ENCODE measurements around the gene COX15. TPM values are rescaled to one million over a fixed set of nuclear protein-coding genes. Genes with fewer than 3 reads are reported as not detected.

COX15 gene
- total and polyA plus RNA-seq, 2 donors (not counting 1 experiment from before 2014, with no cell fraction given): 26.4 to 43.9 TPM

- Histone ChIP-seq H3K27me3 (ENCODE audit: control insufficient read depth, insufficient read depth, low read length) (no peaks in the 10 kb centered on the region), H3K36me3 (ENCODE audit: control insufficient read depth, insufficient read depth, low read length) (no peaks in the 10 kb centered on the region), H3K4me3 (replicated peaks in 1 of 4; ENCODE audit: control extremely low read depth in 1 of 4, insufficient read depth in 1 of 4, low read depth in 3 of 4, low read length in 4 of 4) (peak overlapping the region; percentile 22 to 97 (median 58)), H3K4me1 (ENCODE audit: control insufficient read depth, extremely low read depth, insufficient read depth, low read length) (peaks cover 5% of the 10 kb centered on the region), H3K27ac (ENCODE audit: insufficient read depth, low read length) (no peak overlapping the region), H3K9ac (ENCODE audit: insufficient read depth, low read length) (no peak overlapping the region), H3K4me2 (ENCODE audit: extremely low read depth, insufficient read depth, low read length) (peak overlapping the region; percentile 70), H3K9me3 (ENCODE audit: control insufficient read depth, insufficient read depth, low read depth, low read length) (no peaks in the 10 kb centered on the region), H3K79me2 (ENCODE audit: control insufficient read depth, insufficient read depth, low read length) (peaks cover 14% of the 10 kb centered on the region), H2AFZ (ENCODE audit: low read length) (no peak overlapping the region), H4K20me1 (ENCODE audit: control insufficient read depth, extremely low read depth, insufficient read depth, low read length) (no peaks in the 10 kb centered on the region)
- peak; percentile 31 to 36 for DNase-seq (ENCODE audit: low read depth in 2 of 2)
- no peak for TF ChIP-seq CTCF (conservative IDR thresholded peaks at IDR 0.05 in 1 of 2, IDR thresholded peaks at IDR 0.05 in 1 of 2; ENCODE audit: low read depth in 1 of 2, low read length in 2 of 2)
- TF ChIP-seq EZH2 (IDR thresholded peaks at IDR 0.05; ENCODE audit: low read length, missing control alignments): no peak
These were observed 1.4 kb upstream of the COX15 start for GRCh38 chr10:99733366-99733765.

- Histone ChIP-seq H3K79me2 (ENCODE audit: control insufficient read depth, insufficient read depth, low read length) (peaks cover 14% of the 10 kb centered on the region), H3K9ac (ENCODE audit: insufficient read depth, low read length) (peak overlapping the region; percentile 83)
These were observed 458 bp downstream of the COX15 start for GRCh38 chr10:99731306-99732032.

GRCh38 chr10:99730026-99730425, 1.9 kb downstream of the COX15 start:
- no peak overlapping the region for H3K9ac ChIP-seq (ENCODE audit: insufficient read depth, low read length)
- no peak overlapping the region for H3K27ac ChIP-seq (ENCODE audit: insufficient read depth, low read length)
- H3K4me2 ChIP-seq (ENCODE audit: extremely low read depth, insufficient read depth, low read length): no peak overlapping the region
- no peaks in the 10 kb centered on the region for H3K27me3 ChIP-seq (ENCODE audit: control insufficient read depth, insufficient read depth, low read length)
- TF ChIP-seq EZH2 (IDR thresholded peaks at IDR 0.05; ENCODE audit: low read length, missing control alignments) (no peak), CTCF (conservative IDR thresholded peaks at IDR 0.05 in 1 of 2, IDR thresholded peaks at IDR 0.05 in 1 of 2; ENCODE audit: low read depth in 1 of 2, low read length in 2 of 2) (no peak)
- peak in 1 of 2 donors; percentile 65 for DNase-seq (ENCODE audit: low read depth in 2 of 2)
- H3K9me3 ChIP-seq (ENCODE audit: control insufficient read depth, insufficient read depth, low read depth, low read length): no peaks in the 10 kb centered on the region
- H3K4me1 ChIP-seq (ENCODE audit: control insufficient read depth, extremely low read depth, insufficient read depth, low read length): peaks cover 5% of the 10 kb centered on the region
- H4K20me1 ChIP-seq (ENCODE audit: control insufficient read depth, extremely low read depth, insufficient read depth, low read length): no peaks in the 10 kb centered on the region
- no peak overlapping the region for H2AFZ ChIP-seq (ENCODE audit: low read length)
- H3K4me3 ChIP-seq (replicated peaks in 1 of 4; ENCODE audit: control extremely low read depth in 1 of 4, insufficient read depth in 1 of 4, low read depth in 3 of 4, low read length in 4 of 4): no peak overlapping the region
- H3K79me2 ChIP-seq (ENCODE audit: control insufficient read depth, insufficient read depth, low read length): peaks cover 14% of the 10 kb centered on the region
- H3K36me3 ChIP-seq (ENCODE audit: control insufficient read depth, insufficient read depth, low read length): peaks cover 7% of the 10 kb centered on the region

More at GRCh38 chr10:99731306-99732032, 458 bp downstream of the COX15 start:
- TF ChIP-seq CTCF (conservative IDR thresholded peaks at IDR 0.05 in 1 of 2, IDR thresholded peaks at IDR 0.05 in 1 of 2; ENCODE audit: low read depth in 1 of 2, low read length in 2 of 2) (no peak), EZH2 (IDR thresholded peaks at IDR 0.05; ENCODE audit: low read length, missing control alignments) (no peak)
- H3K4me1 ChIP-seq (ENCODE audit: control insufficient read depth, extremely low read depth, insufficient read depth, low read length): peaks cover 5% of the 10 kb centered on the region
- H3K4me3 ChIP-seq (replicated peaks in 1 of 4; ENCODE audit: control extremely low read depth in 1 of 4, insufficient read depth in 1 of 4, low read depth in 3 of 4, low read length in 4 of 4): peak overlapping the region; percentile 93 to 97 (median 96)
- H2AFZ ChIP-seq (ENCODE audit: low read length): peak overlapping the region; percentile 98
- H3K27me3 ChIP-seq (ENCODE audit: control insufficient read depth, insufficient read depth, low read length): no peaks in the 10 kb centered on the region
- H3K27ac ChIP-seq (ENCODE audit: insufficient read depth, low read length): peak overlapping the region; percentile 91
- no peaks in the 10 kb centered on the region for H3K9me3 ChIP-seq (ENCODE audit: control insufficient read depth, insufficient read depth, low read depth, low read length)
- peaks cover 4% of the 10 kb centered on the region for H3K36me3 ChIP-seq (ENCODE audit: control insufficient read depth, insufficient read depth, low read length)
- H4K20me1 ChIP-seq (ENCODE audit: control insufficient read depth, extremely low read depth, insufficient read depth, low read length): no peaks in the 10 kb centered on the region
- H3K4me2 ChIP-seq (ENCODE audit: extremely low read depth, insufficient read depth, low read length): peak overlapping the region; percentile 93
- no peak for DNase-seq (ENCODE audit: low read depth in 2 of 2)

Data from fibroblast of lung (primary cell).